Mucosa of gallbladder (tissue), 1 donor: ENCODE measurements around the gene CEP85L. TPM values are rescaled to one million over a fixed set of nuclear protein-coding genes. Genes with fewer than 3 reads are reported as not detected.

Experiments used
- DNase-seq: peaks from one replicate; pipeline ENCODE4 v3.0.0-alpha.2; 2020; ENCODE audit warnings: low spot score
- total RNA-seq: library from RNA; stranded (reverse); gene quantifications from one replicate; pipeline ENCODE4 v1.2.1, GENCODE V29; 2021
- donor health status: DM: no; HTN: no; CAD: no.

CEP85L gene
- total RNA-seq, 1 donor from 2014 or later = 9.7 TPM

DNA sequence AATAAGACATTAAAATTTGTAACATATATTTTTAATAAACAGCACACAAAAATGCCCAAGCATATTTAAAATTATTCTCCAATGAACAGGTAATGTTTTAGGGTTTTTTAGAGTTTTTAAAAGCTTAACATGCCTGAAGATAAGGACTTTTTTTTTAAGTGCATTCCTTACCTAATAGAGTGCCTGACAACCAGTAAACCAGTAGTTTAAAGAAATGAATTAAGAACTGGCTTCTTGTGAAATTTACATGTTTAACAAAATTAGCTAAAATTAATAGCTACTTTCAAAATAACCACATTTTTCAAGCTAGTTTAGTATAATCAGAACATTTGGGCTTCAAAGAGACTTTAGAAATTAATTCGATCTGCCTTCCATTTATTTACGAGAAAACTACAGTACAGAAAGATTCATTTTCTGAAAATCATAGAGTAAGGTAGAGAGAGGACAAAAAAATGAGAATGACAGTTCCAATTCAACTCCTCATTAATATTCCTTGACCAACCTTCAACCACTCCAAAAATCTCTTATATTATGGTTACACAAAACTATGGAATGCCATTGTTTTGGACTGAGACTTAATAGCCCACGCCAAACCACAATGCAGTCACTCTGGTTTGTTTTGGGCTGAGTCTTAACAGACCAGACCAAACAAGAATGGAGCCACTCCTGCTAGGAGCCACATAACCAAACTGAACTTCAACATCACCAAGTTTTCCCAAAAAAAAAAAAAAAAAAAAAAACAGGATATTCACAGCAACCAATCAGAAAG lies 109.0 kb downstream of the CEP85L start:
- DNase-seq = no peak

- no peak for DNase-seq
Measured at GRCh38 chr6:118537574-118537973, 113.8 kb downstream of the CEP85L start.

DNA sequence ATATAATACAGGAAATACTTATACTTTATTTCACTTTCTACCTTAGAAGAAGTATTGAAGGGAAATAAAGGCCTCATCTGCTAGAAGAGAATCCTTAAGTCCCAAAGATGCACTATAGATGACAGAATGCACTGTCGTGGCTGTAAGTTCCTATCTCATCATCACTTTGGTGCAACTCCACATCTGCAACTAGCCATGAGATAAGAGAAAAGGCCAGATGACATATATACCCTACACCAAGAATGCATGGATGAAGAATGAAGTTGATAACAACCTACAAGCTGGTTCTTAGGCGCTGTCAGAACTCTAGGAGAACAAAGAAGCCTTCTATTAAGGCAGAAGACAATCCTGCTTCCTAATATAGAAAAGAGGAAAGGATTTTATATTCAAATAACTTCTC lies 114.9 kb downstream of the CEP85L start:
- DNase-seq = no peak

DNA sequence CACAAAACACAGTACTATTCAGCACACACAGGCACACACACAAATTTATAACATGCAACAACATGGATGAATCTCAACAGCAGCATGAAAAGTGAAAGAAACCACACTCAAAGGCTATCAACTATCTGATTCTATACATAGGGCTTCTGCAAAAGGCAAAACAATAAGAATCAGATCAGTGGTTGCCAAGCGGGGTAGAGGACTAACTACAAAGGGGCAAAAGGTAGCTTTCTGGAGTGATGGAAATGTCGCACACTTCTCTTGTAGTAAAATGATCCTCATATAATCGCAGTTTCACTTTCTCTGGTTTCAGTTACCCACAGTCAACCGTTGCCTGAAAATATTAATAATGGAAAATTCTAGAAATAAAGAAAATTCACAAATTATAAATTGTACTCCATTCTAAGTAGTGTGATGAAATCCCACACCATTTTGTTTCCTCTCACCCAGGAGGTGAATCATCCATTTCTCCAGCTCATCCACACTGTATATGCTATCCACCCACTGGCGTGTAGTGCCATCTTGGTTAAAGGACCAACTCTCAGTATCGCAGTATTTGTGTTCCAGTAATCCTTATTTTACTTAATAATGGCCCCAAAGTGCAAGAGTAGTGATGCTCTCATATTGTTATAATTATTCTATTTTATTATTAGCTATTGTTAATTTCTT lies 116.1 kb downstream of the CEP85L start:
- DNase-seq = no peak

DNA sequence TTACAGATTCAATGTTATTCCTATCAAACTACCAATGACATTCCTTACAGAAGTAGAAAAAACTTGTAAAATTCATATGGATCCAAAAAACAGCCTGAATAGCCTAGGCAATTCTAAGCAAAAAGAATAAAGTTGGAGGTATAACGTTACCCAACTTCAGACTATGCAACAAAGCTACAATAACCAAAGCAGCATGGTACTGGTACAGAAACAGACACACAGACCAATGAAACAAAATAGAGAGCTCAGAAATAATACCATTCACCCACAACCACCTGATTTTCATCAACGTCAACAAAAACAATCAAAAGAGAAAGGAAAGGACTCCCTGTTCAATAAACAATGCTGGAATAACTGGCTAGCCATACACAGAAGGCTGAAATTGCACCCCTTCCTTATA lies 120.4 kb downstream of the CEP85L start:
- DNase-seq = no peak

- no peak for DNase-seq
Measured at GRCh38 chr6:118529756-118530155, 121.6 kb downstream of the CEP85L start.

GRCh38 chr6:118528129-118528528 lies 123.3 kb downstream of the CEP85L start:
- no peak for DNase-seq

DNA sequence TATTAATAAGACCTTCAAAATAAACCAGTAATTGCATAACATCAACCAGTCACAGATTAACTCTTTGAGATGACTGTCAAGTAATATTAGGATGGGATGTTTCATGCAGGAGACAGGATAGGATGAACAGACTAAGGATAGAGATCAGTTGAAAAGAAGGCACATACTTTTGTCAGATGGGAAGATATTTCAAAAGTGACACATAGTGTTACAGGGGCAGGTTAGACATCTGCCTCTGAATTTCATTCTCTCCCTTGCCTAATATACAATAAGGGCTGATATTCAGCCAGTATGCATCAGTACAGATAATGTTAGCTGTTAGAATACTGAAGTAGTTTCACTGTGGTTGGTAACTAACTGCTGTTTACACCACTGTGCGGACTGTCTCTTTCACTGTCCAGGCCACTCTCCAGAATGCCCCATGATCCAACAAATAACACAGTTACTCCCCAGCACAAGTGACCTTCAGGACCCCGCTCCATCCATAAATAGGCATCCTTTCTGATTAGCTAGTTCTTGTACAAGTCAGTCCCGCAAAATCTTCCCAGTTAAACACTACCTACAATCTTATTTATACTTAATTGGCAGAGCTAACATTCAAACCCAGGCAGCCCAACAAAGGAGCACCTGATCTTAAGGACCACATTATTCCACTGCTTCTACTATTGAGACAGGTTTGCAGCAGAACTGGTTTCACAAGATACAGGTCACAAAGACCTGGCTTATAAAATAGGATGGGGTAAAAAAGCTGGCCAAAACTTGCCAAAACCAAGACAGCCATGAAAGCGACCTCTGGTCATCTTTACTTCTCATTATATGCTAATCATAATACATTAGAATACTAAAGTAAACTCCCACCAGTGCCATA lies 125.2 kb downstream of the CEP85L start:
- DNase-seq = no peak

DNA sequence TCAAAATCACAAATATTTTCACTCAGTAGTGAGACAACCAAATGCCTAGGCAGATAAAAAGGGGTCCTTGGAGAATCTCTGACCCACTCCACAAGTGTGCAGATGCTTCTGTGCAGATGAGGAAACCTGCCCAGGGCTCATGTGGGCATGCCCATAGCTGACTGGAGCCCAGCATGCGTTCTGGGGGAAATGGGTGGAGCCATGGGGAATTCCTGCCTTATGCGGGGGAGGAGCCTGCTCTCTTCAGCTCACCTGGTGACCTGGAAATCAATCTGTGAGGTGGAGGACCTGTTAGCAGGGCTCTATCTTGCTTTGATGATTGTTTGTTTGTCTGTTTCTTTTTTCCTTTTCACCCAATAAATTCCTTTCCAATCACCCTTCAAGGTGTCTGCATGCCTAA lies 126.7 kb downstream of the CEP85L start:
- no peak for DNase-seq

- no peak for DNase-seq
Measured at GRCh38 chr6:118523216-118523615, 128.2 kb downstream of the CEP85L start.

GRCh38 chr6:118522422-118522821 lies 129.0 kb downstream of the CEP85L start:
- DNase-seq = no peak

DNA sequence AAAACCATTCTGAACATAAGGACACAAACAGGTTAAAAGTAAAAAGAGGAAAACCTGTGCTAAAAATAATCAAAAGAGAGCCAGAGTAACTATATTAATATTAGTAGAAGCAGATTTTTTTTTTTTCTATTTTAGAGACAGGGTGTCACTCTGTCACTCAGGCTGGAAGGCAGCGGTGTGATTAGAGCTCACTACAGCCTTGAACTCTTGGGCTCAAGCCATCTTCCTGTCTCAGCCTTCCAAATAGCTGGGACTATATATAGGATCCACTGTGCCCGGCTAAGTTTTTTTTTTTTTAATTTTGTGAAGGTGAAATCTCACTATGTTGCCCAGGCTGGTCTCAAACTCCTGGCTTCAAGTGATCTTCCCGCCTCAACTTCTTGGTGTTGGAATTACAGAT lies 136.7 kb downstream of the CEP85L start:
- DNase-seq = no peak

DNA sequence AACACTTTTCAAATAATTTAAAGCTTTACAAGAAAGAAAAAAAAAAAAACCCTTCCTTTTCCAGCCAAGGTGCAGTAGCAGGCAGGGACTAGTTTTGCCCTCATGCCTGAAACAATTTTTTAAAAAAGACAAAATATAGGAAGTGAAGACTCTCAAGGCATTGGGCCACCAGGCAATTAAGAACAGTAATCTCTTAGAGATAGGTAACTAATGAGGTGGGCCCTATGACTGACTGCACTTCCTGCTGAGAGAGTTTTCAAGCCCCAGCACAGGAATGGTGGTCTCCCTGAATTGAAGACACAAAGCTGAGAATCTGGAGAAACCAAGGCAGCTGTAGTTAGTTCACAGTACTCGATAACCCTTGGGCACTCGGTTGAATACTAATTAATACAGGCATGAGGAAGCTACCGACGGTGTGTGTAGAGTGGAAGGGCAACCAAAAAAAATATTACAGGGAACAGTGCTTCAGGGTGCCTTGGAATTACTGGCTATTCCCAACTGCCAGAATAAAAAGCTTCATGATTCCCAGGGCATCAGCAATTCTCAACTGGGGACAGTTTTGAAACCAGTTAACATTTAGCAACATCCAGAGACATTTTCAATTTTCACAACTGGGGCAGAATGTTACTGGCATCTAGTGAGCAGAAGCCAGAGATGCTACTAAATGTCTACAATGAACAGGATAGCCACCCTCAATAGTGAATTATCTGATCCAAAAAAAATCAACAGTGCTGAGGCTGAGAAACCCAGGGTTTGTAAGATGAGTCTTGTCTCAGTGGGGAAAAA lies 139.3 kb downstream of the CEP85L start:
- no peak for DNase-seq

DNA sequence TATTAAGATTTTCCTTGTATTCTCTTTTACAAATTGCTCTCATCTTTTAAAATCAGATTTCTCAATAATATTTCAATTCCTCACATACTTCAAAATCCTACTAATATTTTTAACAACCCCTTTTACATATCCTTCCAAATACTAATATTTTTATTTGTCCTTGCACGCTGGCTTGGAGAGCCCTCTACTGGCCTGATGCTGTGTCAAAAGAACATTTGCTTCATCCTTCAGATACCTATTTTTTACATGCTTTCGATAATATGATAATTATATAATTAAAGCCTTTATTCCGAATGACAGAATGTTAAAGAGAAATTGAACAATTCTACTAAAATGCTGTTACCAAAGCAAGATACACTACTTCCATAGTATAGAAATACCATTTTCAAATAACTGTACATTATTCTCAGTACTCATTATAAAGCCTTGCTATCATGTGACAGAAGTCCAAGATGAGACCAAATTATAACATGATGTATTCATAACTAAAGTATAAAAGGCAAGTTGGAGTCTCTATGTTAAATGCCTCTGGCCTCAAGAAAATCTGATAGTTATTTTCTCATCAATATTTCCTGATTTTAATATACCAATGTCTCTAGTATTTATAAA lies 142.3 kb downstream of the CEP85L start:
- no peak for DNase-seq

DNA sequence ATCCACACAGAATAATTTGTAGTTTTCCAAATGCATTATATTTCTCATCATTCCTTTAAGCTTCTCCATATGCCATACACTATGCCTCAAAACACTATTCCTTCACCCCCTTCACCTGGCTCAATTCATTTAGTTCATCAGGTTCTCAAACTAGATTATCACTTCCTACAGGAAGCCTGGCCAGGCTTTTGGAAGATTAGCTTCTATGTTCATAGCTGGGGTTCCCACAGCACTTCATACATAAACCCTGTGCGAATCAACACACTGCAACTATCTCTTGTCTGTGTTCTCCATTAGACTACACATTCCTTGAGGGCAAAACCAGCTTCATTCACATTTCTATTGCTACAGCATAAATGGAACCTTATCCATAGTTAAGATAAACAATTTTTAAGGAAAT lies 143.8 kb downstream of the CEP85L start:
- no peak for DNase-seq

- DNase-seq = no peak
Measured at GRCh38 chr6:118506071-118506638, 145.2 kb downstream of the CEP85L start.

DNA sequence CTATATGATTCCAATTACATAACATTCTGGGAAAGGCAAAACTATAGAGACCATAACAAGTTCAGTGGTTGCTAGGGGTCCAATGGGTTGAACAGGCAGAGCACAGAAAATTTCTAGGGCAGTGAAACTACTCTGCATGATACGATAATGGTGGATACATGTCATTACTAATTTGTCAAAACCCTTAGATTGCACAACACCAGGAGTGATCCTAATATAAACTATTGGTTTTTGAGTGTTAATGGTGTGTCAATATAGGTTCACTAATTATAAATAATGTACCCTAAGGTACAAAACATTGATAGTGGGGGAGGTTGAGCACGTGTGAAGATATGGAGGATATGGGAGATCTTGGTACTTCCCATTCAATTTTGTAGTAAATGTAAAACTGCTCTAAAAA lies 145.7 kb downstream of the CEP85L start:
- DNase-seq = no peak

DNA sequence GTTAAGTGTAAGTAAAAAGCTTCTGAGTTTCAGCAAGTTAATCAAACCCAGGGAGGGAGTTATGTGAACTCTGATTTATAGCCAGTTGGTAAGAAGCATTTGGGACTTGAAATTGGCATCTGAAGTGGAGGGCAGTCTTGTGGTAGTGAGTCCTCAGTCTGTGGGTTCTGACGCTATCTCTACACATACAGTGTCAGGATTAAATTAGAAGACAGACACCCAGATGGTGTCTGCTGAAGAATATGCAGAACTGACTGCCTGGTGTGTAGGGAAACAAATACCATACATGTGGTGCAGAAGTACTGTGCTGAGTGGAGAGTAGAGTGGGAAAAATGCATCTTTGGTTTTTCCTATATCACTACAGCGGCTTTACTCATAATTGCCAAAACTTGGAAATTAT lies 146.8 kb downstream of the CEP85L start:
- DNase-seq = no peak

GRCh38 chr6:118502169-118502568 lies 149.2 kb downstream of the CEP85L start:
- DNase-seq = no peak

DNA sequence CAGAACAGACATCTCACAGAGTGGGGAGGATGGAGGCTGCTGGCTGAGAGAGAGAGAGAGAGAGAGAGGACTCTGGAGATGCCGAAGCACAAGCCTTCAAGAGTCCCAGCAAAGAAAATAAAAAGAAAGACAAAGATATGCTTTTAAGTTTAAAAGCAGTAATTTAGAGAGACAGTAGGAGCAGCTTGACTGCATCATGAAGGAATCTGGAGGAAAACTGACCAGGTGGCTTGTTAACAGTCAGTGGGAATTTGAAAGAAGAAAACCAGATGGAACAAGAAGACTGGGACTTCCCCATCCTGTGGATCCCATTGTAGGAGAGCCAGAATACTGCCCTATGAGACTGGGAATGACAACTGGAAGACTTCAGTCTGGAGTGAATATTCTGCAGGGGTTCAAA lies 149.6 kb downstream of the CEP85L start:
- DNase-seq = no peak

- no peak for DNase-seq
Measured at GRCh38 chr6:118501099-118501498, 150.3 kb downstream of the CEP85L start.
